HG02759 (cell line): ENCODE data around the gene TSBP1.
"Not testable (repeated sequence)": the region's sequence is repeated elsewhere in the genome, so short reads cannot be mapped to it uniquely, and the experiment has no call there.

ENCODE experiments used
- ATAC-seq: cut with Tn5 transposase; IDR thresholded peaks from one replicate; pipeline ENCODE4 v1.9.1; 2021; ENCODE audit warnings: mild to moderate bottlenecking, moderate library complexity; ENCODE audit not compliant: unreplicated experiment

TSBP1 gene

DNA sequence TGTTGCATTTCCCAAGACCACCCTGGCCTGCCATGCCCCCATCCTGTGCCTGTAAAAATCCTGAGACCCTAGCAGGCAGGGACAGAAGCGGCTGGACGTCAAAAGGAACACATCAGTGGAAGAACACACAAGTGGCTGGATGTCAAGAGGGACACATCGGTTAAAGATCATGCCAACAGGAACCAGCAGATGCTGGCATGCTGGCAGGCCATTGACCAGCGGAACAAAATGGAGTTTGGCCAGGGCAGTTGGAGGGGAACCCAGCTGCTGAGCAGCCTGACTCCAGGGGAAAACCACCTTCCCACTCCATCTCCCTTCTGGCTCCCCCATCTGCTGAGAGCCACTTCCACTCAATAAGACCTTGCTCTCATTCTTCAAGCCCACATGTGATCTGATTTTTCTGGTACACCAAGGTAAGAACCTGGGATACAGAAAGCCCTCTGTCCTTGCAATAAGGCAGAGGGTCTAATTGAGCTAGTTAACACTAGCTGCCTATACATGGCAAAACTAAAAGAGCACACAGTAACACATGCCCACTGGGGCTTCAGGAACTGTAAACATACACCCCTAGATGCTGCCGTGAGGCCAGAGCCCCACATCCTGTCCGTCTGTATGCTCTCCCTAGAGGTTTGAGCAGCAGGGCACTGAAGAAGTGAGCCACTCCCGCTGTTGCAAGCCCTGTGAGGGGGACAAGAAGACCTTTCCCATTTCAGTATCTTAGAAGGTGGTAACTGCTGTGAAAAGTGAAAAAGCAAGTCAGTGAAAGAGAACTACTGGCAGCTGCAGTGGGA is 4.2 kb upstream of the TSBP1 start:
- ATAC-seq, result no peak

DNA sequence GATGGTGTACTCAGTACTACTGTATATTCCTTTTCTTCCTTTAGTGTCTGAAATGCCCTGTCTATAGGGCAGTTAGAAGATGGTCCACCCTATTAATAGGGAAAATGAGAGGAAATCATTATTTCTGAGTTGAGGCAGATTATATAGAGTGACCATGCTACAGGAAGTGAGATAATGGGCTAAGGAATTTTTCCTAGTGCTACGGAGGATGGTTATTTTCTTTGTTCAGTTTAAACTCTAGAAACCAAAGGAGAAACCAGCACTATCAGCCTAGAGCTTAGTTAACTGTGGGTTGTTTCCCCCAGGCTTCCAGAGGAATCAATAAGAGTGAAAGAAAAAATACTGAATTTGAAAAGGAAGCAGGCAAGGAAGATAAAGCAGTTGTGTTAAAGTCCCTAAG is 474 bp downstream of the TSBP1 start:
- ATAC-seq, result no peak

DNA sequence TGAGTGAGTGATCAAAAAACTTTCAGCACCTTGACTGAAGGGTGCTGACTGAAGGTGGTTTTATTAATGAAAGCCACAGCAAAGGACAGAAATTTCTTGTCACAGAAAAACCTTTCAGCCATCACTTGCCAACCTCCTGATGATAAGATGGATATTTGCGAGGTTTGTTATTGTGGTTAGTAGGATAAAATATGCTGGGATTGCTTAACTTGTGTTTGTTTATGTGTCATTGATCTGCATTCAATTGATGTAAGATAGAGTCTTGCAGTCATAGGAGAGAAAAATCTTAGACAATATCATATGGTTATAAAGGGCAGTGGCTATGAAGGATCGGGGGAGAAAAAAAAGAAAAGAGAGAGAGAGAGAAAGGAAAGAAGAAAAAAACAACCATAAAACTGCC is 1.2 kb downstream of the TSBP1 start:
- no peak for ATAC-seq

DNA sequence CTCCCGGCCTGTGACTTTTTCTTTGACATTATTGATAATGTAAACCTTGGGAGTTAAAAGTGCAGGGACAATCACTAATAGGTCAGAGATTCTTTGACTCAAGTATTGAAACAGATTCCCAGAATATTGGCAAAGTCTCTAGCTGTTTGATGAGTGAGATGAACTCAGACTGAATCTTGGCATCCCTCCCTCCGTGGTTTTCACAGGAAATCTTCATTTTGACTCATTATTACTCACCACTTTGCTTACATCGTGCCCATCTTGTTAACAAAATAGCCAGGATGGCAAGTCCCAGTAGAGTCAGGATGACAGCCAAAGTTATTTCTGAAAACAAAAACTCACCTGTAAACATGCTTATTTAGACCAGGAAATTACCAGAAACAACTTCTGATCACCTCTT is 2.0 kb downstream of the TSBP1 start:
- no peak for ATAC-seq

DNA sequence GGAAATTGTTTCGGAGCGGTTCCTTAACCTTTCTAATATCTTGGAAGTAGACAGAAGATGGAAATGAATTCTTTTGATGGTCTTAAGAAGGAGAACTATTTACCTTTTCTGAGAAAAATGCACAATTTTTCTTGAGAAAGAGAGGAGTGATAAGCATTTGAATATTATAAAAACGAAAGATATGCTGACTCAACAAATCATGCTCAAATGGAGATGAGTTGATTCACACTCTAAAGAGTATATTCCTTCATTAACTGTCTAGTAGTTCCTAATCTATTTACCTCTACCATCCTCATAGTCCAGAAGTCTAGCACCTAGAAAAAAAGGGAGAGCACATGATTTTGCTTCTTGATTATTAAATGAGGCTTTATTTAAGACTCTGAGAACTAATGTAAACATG is 4.1 kb downstream of the TSBP1 start:
- no peak for ATAC-seq

DNA sequence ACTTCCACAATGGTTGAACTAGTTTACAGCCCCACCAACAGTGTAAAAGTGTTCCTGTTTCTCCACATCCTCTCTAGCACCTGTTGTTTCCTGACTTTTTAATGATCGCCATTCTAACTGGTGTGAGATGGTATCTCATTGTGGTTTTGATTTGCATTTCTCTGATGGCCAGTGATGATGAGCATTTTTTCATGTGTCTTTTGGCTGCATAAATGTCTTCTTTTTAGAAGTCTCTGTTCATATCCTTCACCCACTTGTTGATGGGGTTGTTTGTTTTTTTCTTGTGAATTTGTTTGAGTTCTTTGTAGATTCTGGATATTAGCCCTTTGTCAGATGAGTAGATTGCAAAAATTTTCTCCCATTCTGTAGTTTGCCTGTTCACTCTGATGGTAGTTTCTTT is 12.5 kb downstream of the TSBP1 start:
- not testable (repeated sequence) for ATAC-seq

DNA sequence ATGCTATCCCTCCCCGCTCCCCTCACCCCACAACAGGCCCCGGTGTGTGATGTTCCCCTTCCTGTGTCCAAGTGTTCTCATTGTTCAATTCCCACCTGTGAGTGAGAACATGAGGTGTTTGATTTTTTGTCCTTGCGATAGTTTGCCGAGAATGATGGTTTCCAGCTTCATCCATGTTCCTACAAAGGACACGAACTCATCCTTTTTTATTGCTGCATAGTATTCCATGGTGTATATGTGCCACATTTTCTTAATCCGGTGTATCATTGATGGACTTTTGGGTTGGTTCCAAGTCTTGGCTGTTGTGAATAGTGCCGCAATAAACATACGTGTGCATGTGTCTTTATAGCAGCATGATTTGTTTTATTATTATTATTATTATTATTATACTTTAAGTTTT is 13.2 kb downstream of the TSBP1 start:
- ATAC-seq, result not testable (repeated sequence)

DNA sequence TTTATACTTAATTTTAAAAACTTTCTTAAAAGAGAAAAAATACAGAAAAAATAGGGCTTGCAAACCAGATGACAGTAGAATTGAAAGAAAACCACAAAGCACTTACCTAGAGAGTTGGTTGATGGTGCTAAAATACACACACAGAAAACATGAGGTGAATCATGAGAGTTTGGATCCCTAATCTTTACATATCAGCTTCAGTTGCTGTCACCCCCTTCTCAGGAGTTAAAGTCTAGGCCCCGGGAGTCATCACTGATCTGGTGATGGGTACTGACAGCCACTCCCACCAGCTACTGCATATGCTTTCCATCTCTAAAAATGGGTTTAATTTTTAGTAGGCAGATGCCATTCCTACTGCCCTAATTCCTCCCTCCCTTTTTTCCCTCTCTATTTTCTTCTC is 16.7 kb downstream of the TSBP1 start:
- ATAC-seq, result no peak

DNA sequence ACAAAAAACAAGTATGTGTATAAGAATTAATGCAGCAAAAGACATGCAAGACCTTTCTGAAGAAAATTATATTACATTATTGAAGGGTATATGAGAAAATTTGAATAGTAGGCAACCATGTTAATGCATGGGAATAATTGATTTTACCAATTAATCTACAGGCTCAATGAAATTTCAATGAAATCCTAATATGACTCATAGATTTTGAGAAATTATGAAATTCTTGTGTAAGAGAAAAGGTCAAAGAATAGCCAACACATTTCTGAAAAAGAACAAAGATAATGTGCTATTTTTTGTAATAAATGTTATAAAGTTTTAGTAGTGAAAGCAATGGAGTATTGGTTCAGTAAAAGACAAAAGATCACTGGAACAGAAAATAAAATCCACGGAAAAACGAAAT is 18.4 kb downstream of the TSBP1 start:
- no peak for ATAC-seq

DNA sequence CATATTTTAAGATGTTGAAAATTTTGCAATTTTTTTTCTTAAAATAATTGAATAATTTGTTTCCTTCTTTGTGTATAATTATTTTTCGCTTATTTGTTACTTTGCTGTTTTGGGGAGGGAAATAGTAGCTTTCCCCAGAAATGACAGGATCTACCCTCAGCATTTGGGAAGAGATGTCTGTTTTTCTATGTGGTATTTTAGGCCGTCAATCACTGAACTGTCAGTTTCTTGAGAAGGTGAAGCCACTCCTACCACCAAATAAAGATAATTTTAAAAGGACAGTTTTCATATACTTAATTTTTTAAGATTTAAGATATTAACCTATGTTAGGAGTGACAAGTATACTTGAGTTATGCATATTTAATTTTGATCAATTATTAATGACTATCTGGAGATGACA is 31.5 kb downstream of the TSBP1 start:
- no peak for ATAC-seq

DNA sequence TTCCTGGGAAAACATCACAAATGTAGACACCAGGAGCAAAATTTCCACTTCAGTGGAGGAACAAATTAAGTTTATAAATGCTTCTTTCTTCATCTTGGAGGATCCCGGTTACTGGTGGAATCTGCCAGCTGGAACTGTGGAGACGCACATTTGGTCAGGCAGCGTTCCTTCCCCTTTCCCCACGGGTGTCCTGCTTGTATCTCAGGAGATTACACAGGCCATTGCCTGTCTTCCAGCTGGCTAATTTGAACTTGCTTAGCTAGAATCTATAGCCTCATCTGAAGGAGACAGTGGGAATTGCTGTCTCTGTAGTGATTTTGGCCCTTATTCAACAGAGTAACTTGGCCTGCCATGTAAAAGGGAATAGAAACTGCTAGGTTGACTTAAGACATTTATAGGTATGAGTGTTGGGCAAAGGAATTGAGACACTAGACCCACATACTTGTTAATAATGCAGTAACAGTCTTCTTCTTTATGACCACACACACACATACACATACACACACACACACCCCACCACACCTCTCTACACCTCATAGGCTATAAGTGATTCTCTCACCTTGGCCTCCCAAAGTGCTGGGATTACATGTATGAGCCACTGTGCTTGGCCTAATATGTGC is 34.4 kb downstream of the TSBP1 start:
- no peak for ATAC-seq

DNA sequence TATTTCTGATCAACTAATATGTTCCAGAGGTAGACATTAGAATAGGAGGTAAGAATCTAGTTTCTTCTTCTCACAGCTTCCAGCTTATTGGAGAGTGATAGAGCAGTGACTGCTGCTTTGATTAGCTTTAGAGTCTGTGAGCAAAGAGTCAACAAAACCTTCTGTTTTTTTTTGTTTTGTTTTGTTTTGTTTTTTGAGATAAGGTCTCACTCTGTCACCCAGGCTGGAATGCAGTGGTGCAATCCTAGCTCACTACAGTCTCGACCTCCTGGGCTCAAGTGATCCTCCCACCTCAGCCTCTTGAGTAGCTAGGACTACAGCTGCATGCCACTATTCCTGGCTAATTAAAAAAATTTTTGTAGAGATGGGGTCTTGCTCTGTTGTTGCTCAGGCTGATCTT is 39.3 kb downstream of the TSBP1 start:
- no peak for ATAC-seq

DNA sequence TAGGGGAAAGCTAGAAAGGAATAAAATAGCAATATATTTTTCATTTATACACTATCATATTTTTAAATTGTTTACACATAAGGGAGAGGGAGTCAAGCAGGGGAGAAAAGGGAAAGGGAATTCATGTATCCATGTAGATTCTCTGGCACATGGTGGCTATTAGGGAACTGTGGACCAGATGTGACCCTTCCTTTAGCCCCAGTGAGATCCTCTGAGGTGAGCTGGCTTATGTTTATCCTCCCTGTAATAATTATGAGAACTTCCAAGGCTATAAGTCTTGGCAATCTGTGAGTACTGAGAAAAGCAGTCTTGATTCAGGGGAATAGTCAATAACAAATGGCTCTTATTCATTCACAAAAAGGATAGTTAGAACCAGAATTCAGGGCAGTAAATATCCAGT is 42.6 kb downstream of the TSBP1 start:
- no peak for ATAC-seq

DNA sequence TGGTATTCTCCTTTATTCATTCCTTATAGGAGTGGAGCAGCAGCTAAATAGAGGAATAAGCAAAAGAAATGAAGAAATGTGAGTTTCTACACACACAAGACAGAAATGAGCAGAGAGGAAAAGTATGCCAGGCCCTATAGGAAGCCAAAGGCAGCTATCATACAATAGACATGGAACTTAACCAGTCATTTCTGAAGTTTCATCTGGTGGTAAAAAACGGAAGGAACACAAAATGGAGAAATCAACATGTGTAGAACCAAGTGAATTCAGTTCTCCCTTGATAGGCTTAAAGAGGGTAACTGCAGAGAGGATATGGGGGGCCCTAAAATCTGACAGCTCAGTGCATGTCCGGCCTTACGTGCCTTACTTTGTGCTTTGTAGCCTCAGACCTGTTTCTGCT is 44.6 kb downstream of the TSBP1 start:
- ATAC-seq, result no peak

DNA sequence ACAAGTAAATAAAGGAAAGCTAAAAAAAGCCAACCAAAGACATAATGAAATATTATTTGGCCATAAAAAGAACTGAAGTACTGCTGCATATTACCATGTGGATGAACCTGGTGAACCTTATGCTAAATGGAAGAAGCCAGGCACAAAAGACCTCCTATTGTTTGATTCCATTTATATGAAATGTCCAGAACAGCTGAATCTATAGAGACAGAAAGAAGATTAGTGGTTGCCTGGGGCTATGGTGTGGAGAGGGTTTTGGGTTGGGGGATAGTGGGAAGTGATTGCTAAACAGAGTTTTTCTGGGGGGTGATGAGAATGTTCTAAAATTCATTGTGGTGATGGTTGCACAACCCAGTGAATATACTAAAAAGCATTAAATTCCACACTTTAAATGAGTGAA is 53.2 kb downstream of the TSBP1 start:
- no peak for ATAC-seq

DNA sequence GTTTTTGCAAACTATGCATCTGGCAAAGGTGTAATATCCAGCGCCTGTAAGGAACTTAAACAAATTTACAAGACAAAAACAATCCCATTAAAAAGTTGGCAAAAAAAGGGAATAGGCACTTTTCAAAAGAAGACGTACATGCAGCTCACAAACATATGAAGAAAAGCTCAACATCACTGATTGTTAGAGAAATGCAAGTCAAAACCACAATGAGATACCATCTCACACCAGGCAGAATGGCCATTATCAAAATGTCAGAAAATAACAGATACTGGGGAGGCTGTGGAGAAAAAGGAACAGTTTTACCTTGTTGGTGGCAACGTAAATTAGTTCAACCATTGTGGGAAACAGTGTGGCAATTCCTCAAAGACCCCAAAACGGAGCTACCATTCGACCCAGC is 54.2 kb downstream of the TSBP1 start:
- no peak for ATAC-seq

DNA sequence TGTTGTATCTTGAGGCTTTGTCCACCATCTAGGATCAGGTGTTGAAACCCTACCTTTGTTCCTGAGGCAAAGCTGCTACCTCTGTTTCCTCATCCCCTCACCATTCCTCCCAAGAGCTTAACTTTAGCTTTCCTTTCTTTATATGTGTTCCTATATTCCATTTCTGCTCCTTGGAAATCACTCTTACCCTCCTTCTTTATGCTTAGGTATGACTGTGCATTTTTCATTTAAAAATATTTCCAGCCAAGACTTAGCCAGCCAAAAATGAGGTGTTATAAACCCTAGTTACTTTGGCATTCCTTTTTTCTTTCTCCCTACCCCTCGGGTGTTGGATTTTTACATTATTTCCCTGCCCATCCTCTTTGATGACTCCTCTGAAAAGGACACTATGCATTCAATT is 57.7 kb downstream of the TSBP1 start:
- ATAC-seq, result no peak

DNA sequence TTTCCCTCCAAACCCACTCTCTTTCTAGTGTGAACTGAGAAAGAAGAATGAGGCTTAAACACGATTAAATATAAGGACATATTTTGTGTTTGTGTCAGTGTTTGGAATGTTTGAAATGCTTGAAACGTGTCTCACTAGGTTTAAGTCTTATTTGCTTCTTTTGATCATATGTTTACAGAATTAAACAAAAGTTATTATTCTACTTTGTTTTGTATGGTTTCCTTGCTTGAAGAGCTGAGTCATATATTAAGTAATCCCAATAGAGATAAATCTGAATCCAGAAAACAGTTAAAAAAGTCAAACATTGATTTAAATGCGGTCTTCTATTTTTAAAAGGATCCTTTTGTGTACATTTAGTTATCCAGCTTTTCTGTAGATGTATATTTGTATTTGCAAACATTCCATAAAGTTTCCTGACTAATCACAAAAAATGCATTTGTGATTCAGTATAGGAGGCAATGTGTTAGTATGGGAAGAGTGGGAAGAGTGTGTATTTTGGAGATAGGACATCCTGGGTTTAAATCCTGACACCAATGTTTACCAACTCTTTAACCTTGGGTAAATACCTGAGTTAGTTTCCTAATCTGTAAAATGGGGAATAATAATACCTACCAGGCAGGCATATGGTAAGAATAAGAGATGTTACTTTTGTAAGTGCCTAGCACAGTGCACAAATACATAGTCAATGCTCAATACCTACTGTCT is 72.9 kb downstream of the TSBP1 start:
- no peak for ATAC-seq

DNA sequence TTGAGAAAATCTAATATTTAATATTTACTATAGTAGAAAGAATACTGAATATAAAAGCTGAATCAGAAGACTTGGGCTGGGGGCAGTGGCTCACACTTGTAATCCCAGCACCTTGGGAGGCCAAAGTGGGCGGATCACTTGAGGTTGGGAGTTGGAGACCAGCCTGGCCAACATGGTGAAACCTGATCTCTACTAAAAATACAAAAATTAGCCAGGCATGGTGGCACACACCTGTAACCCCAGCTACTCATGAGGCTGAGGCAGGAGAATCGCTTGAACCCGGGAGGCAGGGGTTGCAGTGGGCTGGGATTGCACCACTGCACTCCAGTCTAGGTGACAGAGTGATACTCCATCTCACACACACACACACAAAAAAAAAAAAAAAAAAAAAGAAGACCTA is 76.7 kb downstream of the TSBP1 start:
- not testable (repeated sequence) for ATAC-seq

DNA sequence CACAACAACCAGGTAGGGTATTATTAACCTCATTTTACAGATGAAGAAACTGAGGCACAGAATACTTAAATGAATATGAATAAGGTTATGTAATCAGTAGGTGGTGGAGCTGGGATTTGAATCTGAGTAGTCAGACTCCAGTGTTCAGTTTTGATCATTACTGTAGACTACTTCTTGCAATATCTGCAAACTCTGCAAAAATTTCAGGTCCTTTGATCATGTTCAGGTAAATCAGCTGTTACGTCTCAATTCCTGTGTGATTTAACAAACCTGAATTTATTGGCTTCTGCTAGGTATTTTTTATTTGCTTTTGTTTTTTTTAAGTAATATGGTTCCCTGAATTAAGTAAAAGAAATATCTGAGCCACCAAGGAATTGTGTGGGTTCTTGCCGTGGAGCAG is 77.1 kb downstream of the TSBP1 start:
- ATAC-seq, result no peak

DNA sequence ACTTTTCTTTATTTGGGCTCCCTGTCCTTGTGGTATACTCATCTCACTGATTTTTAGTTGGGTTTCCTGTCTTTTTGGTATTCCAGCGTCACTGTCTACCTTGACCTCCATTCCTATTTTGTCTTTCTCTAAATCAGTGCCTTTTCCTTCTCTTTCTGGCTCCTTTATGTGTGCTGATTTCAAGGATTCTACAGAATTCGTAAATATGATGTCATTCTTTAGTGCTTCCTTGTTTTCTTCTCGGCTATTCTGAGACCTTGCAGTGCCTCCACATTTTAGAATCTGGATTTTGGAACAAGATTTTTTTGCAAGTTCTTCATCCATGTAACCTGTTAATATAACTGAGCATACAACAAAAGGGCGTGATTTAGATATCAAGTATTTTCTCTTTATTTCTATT is 78.0 kb downstream of the TSBP1 start:
- ATAC-seq, result no peak

DNA sequence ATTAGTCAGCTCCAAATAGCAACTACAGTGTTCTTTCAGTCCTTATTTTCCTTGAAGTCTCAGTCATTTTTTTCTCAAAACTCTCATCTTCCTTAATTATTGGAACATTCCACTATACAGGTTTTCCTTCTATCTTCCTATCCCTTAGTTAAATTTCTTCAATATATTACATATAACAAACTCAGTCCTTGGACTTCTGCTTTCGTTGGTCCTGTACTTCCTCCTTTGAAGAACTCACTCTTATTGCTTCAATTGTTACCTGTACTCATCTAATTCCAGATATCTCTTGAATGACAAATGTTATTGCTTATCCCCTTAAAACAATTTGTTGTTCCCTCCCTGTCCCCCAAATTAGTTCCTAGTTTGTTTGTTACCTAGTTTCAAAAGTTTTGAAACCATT is 80.2 kb downstream of the TSBP1 start:
- ATAC-seq, result no peak
